ENCODE measurements around the gene FOXP1.

- TF ChIP-seq CTCF (IDR thresholded peaks at IDR 0.05) (no peak), EZH2phosphoT487 (IDR thresholded peaks at IDR 0.05) (no peak), EZH2 (IDR thresholded peaks at IDR 0.05) (no peak)
Observed at GRCh38 chr3:71579326-71579934, 4.1 kb downstream of the FOXP1 start.

Data from neural progenitor cell (in vitro differentiated cells).